ENCODE measurements around the gene POLE3. TPM values are rescaled to one million over a fixed set of nuclear protein-coding genes. Genes with fewer than 3 reads are reported as not detected.

POLE3 gene
- total RNA-seq, 2 experiments from 2014 or later, result 130 to 132 TPM

- no peak for TF ChIP-seq CTCF (conservative IDR thresholded peaks at IDR 0.05; ENCODE audit: low read length)
- TF ChIP-seq EZH2phosphoT487 (IDR thresholded peaks at IDR 0.05; ENCODE audit: borderline replicate concordance, low read depth, low read length), result no peak
- H3K9me2 ChIP-seq (ENCODE audit: insufficient read depth, low read length), result no peaks in the 10 kb centered on the region
- no peak overlapping the region for H2AFZ ChIP-seq (ENCODE audit: low read length)
- intact Hi-C loops (cut with micrococcal nuclease; ENCODE audit: unreplicated experiment), result no loop called here
- H3K79me2 ChIP-seq (ENCODE audit: insufficient read depth, low read depth, low read length), result no peaks in the 10 kb centered on the region
- peaks cover 14% of the 10 kb centered on the region for H3K4me1 ChIP-seq (ENCODE audit: insufficient read depth, low read length, poor library complexity, severe bottlenecking)
- H3K4me2 ChIP-seq (ENCODE audit: low read length), result no peak overlapping the region
- POLR2A ChIA-PET, result interaction anchor here (1.1 kb wide), 2 partner anchors 20 to 98 kb away, joined by 3 read pairs; partner anchors contain the start of gene ALAD
- H3K27ac ChIP-seq (ENCODE audit: low read depth, low read length, poor library complexity, severe bottlenecking), result no peak overlapping the region
- DNase-seq (ENCODE audit: low spot score), result no peak
- no peaks in the 10 kb centered on the region for H3K36me3 ChIP-seq (ENCODE audit: insufficient read depth, low read length)
- CTCF ChIA-PET (ENCODE audit: unreplicated experiment), result interaction anchor here (0.5 kb wide), 1 partner anchor 160 kb away, joined by 3 read pairs; no protein-coding TSS in a partner anchor
- BruUV-seq (replicated peaks), result no TSS peak
- H3K9me3 ChIP-seq (ENCODE audit: low read length), result no peaks in the 10 kb centered on the region
- no peak overlapping the region for H3K4me3 ChIP-seq (ENCODE audit: low read depth, low read length, poor library complexity, severe bottlenecking)
- H4K20me1 ChIP-seq (ENCODE audit: insufficient read depth, low read length), result no peaks in the 10 kb centered on the region
These were observed 11.3 kb upstream of the POLE3 start for GRCh38 chr9:113421726-113422125.

- Histone ChIP-seq H3K36me3 (ENCODE audit: insufficient read depth, low read length) (no peaks in the 10 kb centered on the region), H3K4me1 (ENCODE audit: insufficient read depth, low read length, poor library complexity, severe bottlenecking) (peaks cover 36% of the 10 kb centered on the region), H3K4me2 (ENCODE audit: low read length) (peak overlapping the region; percentile 68), H2AFZ (ENCODE audit: low read length) (peak overlapping the region; percentile 88; the same call in 1 of the 2 replicates), H3K79me2 (ENCODE audit: insufficient read depth, low read depth, low read length) (no peaks in the 10 kb centered on the region), H3K27ac (ENCODE audit: low read depth, low read length, poor library complexity, severe bottlenecking) (peak overlapping the region; percentile 90), H4K20me1 (ENCODE audit: insufficient read depth, low read length) (no peaks in the 10 kb centered on the region), H3K9me2 (ENCODE audit: insufficient read depth, low read length) (no peaks in the 10 kb centered on the region), H3K9me3 (ENCODE audit: low read length) (no peaks in the 10 kb centered on the region), H3K4me3 (ENCODE audit: low read depth, low read length, poor library complexity, severe bottlenecking) (no peak overlapping the region)
- peak; percentile 23 for DNase-seq (ENCODE audit: low spot score)
- intact Hi-C loops (cut with micrococcal nuclease; ENCODE audit: unreplicated experiment), result loop anchor here (10.0 kb wide), 1 partner anchor 957 kb away; no protein-coding TSS in a partner anchor
- BruUV-seq (replicated peaks), result no TSS peak
- TF ChIP-seq CTCF (conservative IDR thresholded peaks at IDR 0.05; ENCODE audit: low read length), result peak; percentile 48
- no peak for TF ChIP-seq EZH2phosphoT487 (IDR thresholded peaks at IDR 0.05; ENCODE audit: borderline replicate concordance, low read depth, low read length)
- ChIA-PET POLR2A (interaction anchor here (1.4 to 1.9 kb wide), 2 partner anchors 14 to 58 kb away, joined by 4 to 6 read pairs; no protein-coding TSS in a partner anchor), CTCF (ENCODE audit: unreplicated experiment) (interaction anchor here (0.5 kb wide), 1 partner anchor 16 kb away, joined by 3 read pairs; the partner anchor contains the start of gene ALAD)
These were observed 6.9 kb upstream of the POLE3 start for GRCh38 chr9:113417370-113417769.

GRCh38 chr9:113416149-113416721 is 5.8 kb upstream of the POLE3 start:
- H3K4me3 ChIP-seq (ENCODE audit: low read depth, low read length, poor library complexity, severe bottlenecking), result peak overlapping the region; percentile 45
- peak overlapping the region; percentile 88 for H2AFZ ChIP-seq (ENCODE audit: low read length)
- intact Hi-C loops (cut with micrococcal nuclease; ENCODE audit: unreplicated experiment), result loop anchor here (10.0 kb wide), 1 partner anchor 959 kb away; no protein-coding TSS in a partner anchor
- H3K36me3 ChIP-seq (ENCODE audit: insufficient read depth, low read length), result no peaks in the 10 kb centered on the region
- CTCF ChIA-PET (ENCODE audit: unreplicated experiment), result interaction anchor here (0.9 kb wide), 1 partner anchor 11 kb away, joined by 3 read pairs; no protein-coding TSS in a partner anchor
- H3K4me2 ChIP-seq (ENCODE audit: low read length), result peak overlapping the region; percentile 68
- no peaks in the 10 kb centered on the region for H3K9me3 ChIP-seq (ENCODE audit: low read length)
- H3K27ac ChIP-seq (ENCODE audit: low read depth, low read length, poor library complexity, severe bottlenecking), result peak overlapping the region; percentile 90
- BruUV-seq (replicated peaks), result TSS peak; percentile 89
- DNase-seq (ENCODE audit: low spot score), result peak; percentile 91
- H3K79me2 ChIP-seq (ENCODE audit: insufficient read depth, low read depth, low read length), result no peaks in the 10 kb centered on the region
- no peak for TF ChIP-seq CTCF (conservative IDR thresholded peaks at IDR 0.05; ENCODE audit: low read length)
- TF ChIP-seq EZH2phosphoT487 (IDR thresholded peaks at IDR 0.05; ENCODE audit: borderline replicate concordance, low read depth, low read length), result no peak
- no peaks in the 10 kb centered on the region for H4K20me1 ChIP-seq (ENCODE audit: insufficient read depth, low read length)
- H3K4me1 ChIP-seq (ENCODE audit: insufficient read depth, low read length, poor library complexity, severe bottlenecking), result peaks cover 47% of the 10 kb centered on the region
- POLR2A ChIA-PET, result interaction anchor here (0.7 to 2.0 kb wide), 5 partner anchors 11 to 203 kb away, joined by 3 to 6 read pairs (median 4); no protein-coding TSS in a partner anchor
- no peaks in the 10 kb centered on the region for H3K9me2 ChIP-seq (ENCODE audit: insufficient read depth, low read length)
